IMR-90 (cell line): ENCODE data around the gene CERK. TPM values are rescaled to one million over a fixed set of nuclear protein-coding genes. Genes with fewer than 3 reads are reported as not detected.

Source experiments
- ATAC-seq: fragments of 200-7000 bp; cut with Tn5 transposase; 2 replicates; pipeline ENCODE4 v1.9.1; 2020; ENCODE audit warnings: low read depth, mild to moderate bottlenecking, moderate library complexity
- BruUV-seq: library from RNA; stranded (reverse); fragments of 400-500 nt; replicated peaks from 2 replicates; lab custom pipeline; 2021; lab: Mats Ljungman, UMichigan
- CTCF ChIA-PET: fragments of 300-600 bp; formaldehyde crosslinking; extraction: SDS; loops from one replicate; lab custom pipeline; 2021; ENCODE audit warnings: antibody characterized with exemption; lab: Yijun Ruan, JAX
- POLR2A ChIA-PET: fragments of 300-600 bp; sonication (Branson Sonifier 250); formaldehyde crosslinking; loops from one replicate; lab custom pipeline; 2022; ENCODE audit warnings: antibody characterized with exemption; ENCODE audit not compliant: unreplicated experiment; lab: Charles Lee
- DNase-seq: peaks from one replicate; pipeline ENCODE4 v3.0.0; 2013
- H2AFZ ChIP-seq: replicated peaks from 2 replicates; pipeline ENCODE3; 2013; ENCODE audit warnings: low read length, mild to moderate bottlenecking; ENCODE audit not compliant: poor library complexity
- H2AK5ac ChIP-seq: 2 replicates; pipeline ENCODE4 v1.6.1; 2013; ENCODE audit warnings: low read depth, low read length, inconsistent platforms
- H2AK9ac ChIP-seq: replicated peaks from 2 replicates; pipeline ENCODE3; 2013; ENCODE audit warnings: mild to moderate bottlenecking, low read depth, low read length, moderate library complexity; ENCODE audit not compliant: poor library complexity
- H2BK120ac ChIP-seq: 2 replicates; pipeline ENCODE4 v1.6.1; 2013; ENCODE audit warnings: low read depth, low read length, inconsistent platforms
- H2BK15ac ChIP-seq: 3 replicates; pipeline ENCODE4 v1.6.1; 2013; ENCODE audit warnings: low read depth, low read length, inconsistent platforms
- H2BK20ac ChIP-seq: 2 replicates; pipeline ENCODE4 v1.6.1; 2013; ENCODE audit warnings: low read depth, mild to moderate bottlenecking, inconsistent platforms, low read length, moderate library complexity
- H2BK5ac ChIP-seq: 2 replicates; pipeline ENCODE4 v1.6.1; 2013; ENCODE audit warnings: mild to moderate bottlenecking, low read depth, low read length, inconsistent platforms; ENCODE audit not compliant: poor library complexity, severe bottlenecking
- H3K14ac ChIP-seq: replicated peaks from 2 replicates; pipeline ENCODE4 v1.6.1; 2013; ENCODE audit warnings: low read depth, low read length, inconsistent platforms
- H3K18ac ChIP-seq: 2 replicates; pipeline ENCODE4 v1.6.1; 2013; ENCODE audit warnings: low read depth, low read length, control low read depth
- H3K23ac ChIP-seq: 2 replicates; pipeline ENCODE4 v1.6.1; 2013; ENCODE audit warnings: low read depth, low read length, inconsistent platforms
- H3K27ac ChIP-seq: 2 replicates; pipeline ENCODE4 v1.5.1; 2013; ENCODE audit warnings: mild to moderate bottlenecking, control low read depth, low read length; ENCODE audit not compliant: insufficient read depth
- H3K27me3 ChIP-seq: 2 replicates; pipeline ENCODE4 v1.6.1; 2013; ENCODE audit warnings: low read length; ENCODE audit not compliant: control insufficient read depth, insufficient read depth
- H3K36me3 ChIP-seq: 2 replicates; pipeline ENCODE4 v1.6.1; 2013; ENCODE audit warnings: low read length, mixed read lengths; ENCODE audit not compliant: control insufficient read depth, insufficient read depth
- H3K4ac ChIP-seq: 2 replicates; pipeline ENCODE4 v1.6.1; 2013; ENCODE audit warnings: low read depth, low read length, inconsistent platforms
- H3K4me1 ChIP-seq: 2 replicates; pipeline ENCODE4 v1.6.1; 2013; ENCODE audit warnings: low read length, mixed read lengths; ENCODE audit not compliant: control insufficient read depth, insufficient read depth
- H3K4me2 ChIP-seq: 2 replicates; pipeline ENCODE4 v1.6.1; 2013; ENCODE audit warnings: low read depth, mild to moderate bottlenecking, control low read depth, low read length, moderate library complexity
- H3K4me3 ChIP-seq: 2 replicates; pipeline ENCODE4 v1.5.1; 2013; ENCODE audit warnings: low read depth, mild to moderate bottlenecking, control low read depth, low read length, moderate library complexity; ENCODE audit not compliant: insufficient read depth
- H3K56ac ChIP-seq: 2 replicates; pipeline ENCODE4 v1.6.1; 2013; ENCODE audit warnings: low read length, inconsistent platforms; ENCODE audit not compliant: insufficient read depth; ENCODE audit errors: extremely low read depth
- H3K79me1 ChIP-seq, 2 experiments: 2 replicates each; pipeline ENCODE4 v1.6.1; 2013; ENCODE audit warnings: low read length in 2 of 2, inconsistent platforms in 1 of 2, low read depth in 1 of 2
- H3K9ac ChIP-seq: 2 replicates; pipeline ENCODE4 v1.6.1; 2013; ENCODE audit warnings: low read depth, low read length, control low read depth
- H3K9me1 ChIP-seq: 2 replicates; pipeline ENCODE4 v1.6.1; 2013; ENCODE audit warnings: low read length, inconsistent platforms; ENCODE audit not compliant: insufficient read depth
- H3K9me3 ChIP-seq: 2 replicates; pipeline ENCODE4 v1.6.1; 2013; ENCODE audit warnings: low read length; ENCODE audit not compliant: control insufficient read depth, insufficient read depth
- H4K20me1 ChIP-seq: 2 replicates; pipeline ENCODE4 v1.6.1; 2013; ENCODE audit warnings: low read length, inconsistent platforms; ENCODE audit not compliant: insufficient read depth
- H4K5ac ChIP-seq: 2 replicates; pipeline ENCODE4 v1.6.1; 2013; ENCODE audit warnings: mild to moderate bottlenecking, low read depth, low read length, control low read depth
- H4K8ac ChIP-seq, 2 experiments: 2 replicates each; pipeline ENCODE4 v1.6.1; 2013; ENCODE audit warnings: low read depth in 2 of 2, low read length in 2 of 2, control low read depth in 1 of 2, inconsistent platforms in 1 of 2
- H4K91ac ChIP-seq: 2 replicates; pipeline ENCODE4 v1.6.1; 2013; ENCODE audit warnings: low read depth, low read length, inconsistent platforms; ENCODE audit not compliant: insufficient read depth
- BHLHE40 ChIP-seq: fragments of 150-350 bp; IDR thresholded peaks from 2 replicates; pipeline ENCODE4 v1.6.1; 2016; ENCODE audit warnings: mild to moderate bottlenecking, low read depth, low read length
- CHD1 ChIP-seq: IDR thresholded peaks from 2 replicates; pipeline ENCODE4 v1.6.1; 2012; ENCODE audit warnings: low read depth, low read length, improper control_type of control experiment
- CTCF ChIP-seq: conservative IDR thresholded peaks from 2 replicates; pipeline ENCODE4 v1.5.1; 2012; ENCODE audit warnings: mild to moderate bottlenecking, low read depth, low read length, improper control_type of control experiment
- FOS ChIP-seq: fragments of 150-350 bp; IDR thresholded peaks from 2 replicates; pipeline ENCODE4 v1.6.1; 2016; ENCODE audit warnings: low read depth, low read length
- POLR2A ChIP-seq: IDR thresholded peaks from 2 replicates; pipeline ENCODE4 v1.6.1; 2012; ENCODE audit warnings: mild to moderate bottlenecking, low read depth, low read length
- RFX5 ChIP-seq: IDR thresholded peaks from 2 replicates; pipeline ENCODE4 v1.8.0; 2012; ENCODE audit warnings: low read depth, mild to moderate bottlenecking, low read length, moderate library complexity
- WGBS, 2 experiments: methylation state at CpG; one replicate each; pipeline versions ENCODE4 v1.1.5 to v1.1.7; 2013; ENCODE audit warnings: missing lambda C conversion rate in 2 of 2; ENCODE audit not compliant: insufficient read length in 1 of 2; ENCODE audit errors: extremely low coverage in 2 of 2; 5-methylcytosine and 5-hydroxymethylcytosine counted together
- dilution Hi-C: fragments of 300-500 bp; cut with HindIII; formaldehyde crosslinking; loops from one replicate; pipeline ENCODE4 v1.14.3; 2018; ENCODE audit warnings: low sequenced_read_pairs; ENCODE audit not compliant: unreplicated experiment
- in situ Hi-C: fragments of 300-500 bp; cut with MboI; formaldehyde crosslinking; loops from 3 replicates; pipeline ENCODE4 v1.14.3; 2019; ENCODE audit warnings: low sequenced_read_pairs, inconsistent platforms, mixed read lengths
- intact Hi-C: fragments of 100-400 bp; cut with micrococcal nuclease; formaldehyde crosslinking; loops from 2 replicates; pipeline ENCODE4 v1.10.0; 2022
- polyA plus RNA-seq, 3 experiments: library from polyadenylated mRNA; depleted of rRNA; stranded (reverse); fragments of >200 nt; gene quantifications; 2 replicates each; pipeline ENCODE4 v1.2.3, GENCODE V29; 2012; ENCODE audit warnings: low replicate concordance in 1 of 3
- total RNA-seq: library from RNA; depleted of rRNA; stranded (reverse); fragments of >200 nt; gene quantifications from 2 replicates; pipeline ENCODE4 v1.2.3, GENCODE V29; 2012

CERK gene
- total and polyA plus RNA-seq, 2 of the 4 experiments (the other 2 are of a cell fraction), result 25.3 to 38.7 TPM

- TF ChIP-seq RFX5 (no peak), POLR2A (no peak)
These were observed 58.3 kb downstream of the CERK start (continued) for GRCh38 chr22:46679706-46680269.

GRCh38 chr22:46678785-46679700, 59.0 kb downstream of the CERK start:
- peak; percentile 71 for DNase-seq
- ChIA-PET CTCF (interaction anchor here (1.4 kb wide), 1 partner anchor 115 kb away, joined by 3 read pairs; no protein-coding TSS in a partner anchor), POLR2A (no interaction called here)
- Histone ChIP-seq H2BK5ac (no peak overlapping the region), H3K4me3 (no peak overlapping the region), H3K36me3 (peaks cover 36% of the 10 kb centered on the region; the same call in 1 of the 2 replicates), H3K4me1 (peaks cover 14% of the 10 kb centered on the region), H3K9me3 (no peaks in the 10 kb centered on the region), H3K14ac (no peak overlapping the region), H2AK5ac (no peak overlapping the region), H3K4me2 (no peak overlapping the region), H2BK15ac (no peak overlapping the region), H3K9me1 (peaks cover 9% of the 10 kb centered on the region), H2BK20ac (no peak overlapping the region), H4K5ac (no peak overlapping the region), H3K27ac (peak overlapping the region; percentile 30; the same call in 1 of the 2 replicates), H3K79me1 (peaks cover 0 to 6% of the 10 kb centered on the region in 2 experiments; a peak in 1 of 4 replicates), H3K9ac (no peak overlapping the region), H3K4ac (no peak overlapping the region), H4K91ac (no peak overlapping the region), H3K27me3 (no peaks in the 10 kb centered on the region), H3K23ac (no peak overlapping the region), H4K8ac (no peak overlapping the region), H2BK120ac (0 out of 2 replicates have a peak overlapping the region, but pooled peaks have one; percentile 6), H4K20me1 (peaks cover 15% of the 10 kb centered on the region), H2AFZ (peak overlapping the region; percentile 28), H3K56ac (no peak overlapping the region), H3K18ac (no peak overlapping the region; the same call in 1 of the 2 replicates), H2AK9ac (peak overlapping the region; percentile 31)
- TF ChIP-seq FOS (peak; percentile 27; the same call in 1 of the 2 replicates), CTCF (no peak), CHD1 (no peak), BHLHE40 (peak; percentile 55)
- peak; percentile 74 for ATAC-seq
- dilution Hi-C loops, result no loop called here
- in situ Hi-C loops, result no loop called here
- 96% methylated on average over 5 of the region's 44 CpGs; no CpG with 5 or more reads in 1 of the 2 experiments for WGBS, 2 experiments
- intact Hi-C loops, result loop anchor here (5.0 kb wide), 2 partner anchors 102 to 117 kb away; no protein-coding TSS in a partner anchor
- BruUV-seq, result no TSS peak
